Trophoblast cell (in vitro differentiated cells and primary cell): ENCODE measurements around the gene RAB13.

Source experiments
- DNase-seq, 2 donors: peaks; one replicate each; pipeline ENCODE4 v3.0.0-alpha.2; 2016
- H2AFZ ChIP-seq: 2 replicates; pipeline ENCODE4 v1.6.1; 2013; ENCODE audit warnings: low read length, moderate library complexity, mild to moderate bottlenecking; ENCODE audit not compliant: insufficient read depth, poor library complexity
- H2AK5ac ChIP-seq: 2 replicates; pipeline ENCODE4 v1.6.1; 2013; ENCODE audit warnings: mild to moderate bottlenecking, low read length
- H2BK120ac ChIP-seq: 2 replicates; pipeline ENCODE4 v1.6.1; 2013; ENCODE audit warnings: low read length, mild to moderate bottlenecking, moderate library complexity; ENCODE audit not compliant: insufficient read depth, poor library complexity
- H2BK12ac ChIP-seq: 2 replicates; pipeline ENCODE4 v1.6.1; 2013; ENCODE audit warnings: mild to moderate bottlenecking, low read length, moderate library complexity
- H2BK5ac ChIP-seq: 2 replicates; pipeline ENCODE4 v1.6.1; 2013; ENCODE audit warnings: low read length, low read depth, moderate library complexity, mild to moderate bottlenecking; ENCODE audit not compliant: poor library complexity
- H3K14ac ChIP-seq: 2 replicates; pipeline ENCODE4 v1.6.1; 2013; ENCODE audit warnings: mild to moderate bottlenecking, low read length
- H3K18ac ChIP-seq: 2 replicates; pipeline ENCODE4 v1.6.1; 2013; ENCODE audit warnings: mild to moderate bottlenecking, low read length
- H3K23ac ChIP-seq: 2 replicates; pipeline ENCODE4 v1.6.1; 2013; ENCODE audit warnings: low read length
- H3K27ac ChIP-seq: 2 replicates; pipeline ENCODE4 v1.5.1; 2013; ENCODE audit warnings: low read depth, mild to moderate bottlenecking, inconsistent platforms, low read length, moderate library complexity
- H3K27me3 ChIP-seq: 2 replicates; pipeline ENCODE4 v1.6.1; 2013; ENCODE audit warnings: inconsistent platforms, mild to moderate bottlenecking, low read length, moderate library complexity; ENCODE audit not compliant: insufficient read depth
- H3K36me3 ChIP-seq, 2 experiments: 1 replicate in 1 of 2; 2 replicates in 1 of 2; pipeline ENCODE4 v1.6.1; 2013; ENCODE audit warnings: low read length in 2 of 2, mild to moderate bottlenecking in 2 of 2, moderate library complexity in 1 of 2; ENCODE audit not compliant: insufficient read depth in 2 of 2, control insufficient read depth in 1 of 2
- H3K4ac ChIP-seq: 2 replicates; pipeline ENCODE4 v1.6.1; 2013; ENCODE audit warnings: low read depth, mild to moderate bottlenecking, low read length, moderate library complexity
- H3K4me1 ChIP-seq, 2 experiments: 1 replicate in 1 of 2; 2 replicates in 1 of 2; pipeline ENCODE4 v1.6.1; 2013; ENCODE audit warnings: low read length in 2 of 2, mild to moderate bottlenecking in 2 of 2, moderate library complexity in 1 of 2; ENCODE audit not compliant: insufficient read depth in 2 of 2, control insufficient read depth in 1 of 2
- H3K4me2 ChIP-seq: 2 replicates; pipeline ENCODE4 v1.6.1; 2013; ENCODE audit warnings: inconsistent platforms, mild to moderate bottlenecking, low read length, moderate library complexity
- H3K4me3 ChIP-seq: 2 replicates; pipeline ENCODE4 v1.5.1; 2013; ENCODE audit warnings: mild to moderate bottlenecking, low read depth, low read length, inconsistent platforms
- H3K79me1 ChIP-seq: one replicate; pipeline ENCODE4 v1.6.1; 2013; ENCODE audit warnings: low read length
- H3K79me2 ChIP-seq: 2 replicates; pipeline ENCODE4 v1.6.1; 2013; ENCODE audit warnings: low read length, mild to moderate bottlenecking; ENCODE audit not compliant: control insufficient read depth, insufficient read depth, poor library complexity
- H3K9ac ChIP-seq: 2 replicates; pipeline ENCODE4 v1.6.1; 2013; ENCODE audit warnings: mild to moderate bottlenecking, low read length
- H3K9me3 ChIP-seq: 2 replicates; pipeline ENCODE4 v1.6.1; 2013; ENCODE audit warnings: low read depth, mild to moderate bottlenecking, control low read depth, inconsistent platforms, low read length; ENCODE audit not compliant: insufficient read depth
- H4K12ac ChIP-seq: 2 replicates; pipeline ENCODE4 v1.6.1; 2013; ENCODE audit warnings: low read depth, mild to moderate bottlenecking, low read length, moderate library complexity
- H4K8ac ChIP-seq: 2 replicates; pipeline ENCODE4 v1.6.1; 2013; ENCODE audit warnings: low read depth, mild to moderate bottlenecking, low read length, moderate library complexity
- H4K91ac ChIP-seq: one replicate; pipeline ENCODE4 v1.6.1; 2013; ENCODE audit warnings: low read depth, mild to moderate bottlenecking, low read length, moderate library complexity
- WGBS: extraction: QIAGEN DNeasy Blood & Tissue Kit; methylation state at CpG from one replicate; pipeline ENCODE4 v1.1.7; 2013; ENCODE audit warnings: missing lambda C conversion rate; ENCODE audit not compliant: insufficient read length, insufficient coverage; ENCODE audit errors: extremely low coverage; 5-methylcytosine and 5-hydroxymethylcytosine counted together

RAB13 gene

GRCh38 chr1:153991806-153992205 lies 5.7 kb upstream of the RAB13 start:
- no peak for DNase-seq
- Histone ChIP-seq H3K18ac (no peak overlapping the region), H2BK120ac (no peak overlapping the region), H3K27me3 (no peaks in the 10 kb centered on the region), H3K23ac (no peak overlapping the region), H2AFZ (no peak overlapping the region), H2BK5ac (no peak overlapping the region), H2AK5ac (no peak overlapping the region), H3K27ac (no peak overlapping the region), H4K12ac (no peak overlapping the region), H3K4me2 (peak overlapping the region; percentile 38), H2BK12ac (no peak overlapping the region), H3K9ac (no peak overlapping the region), H3K4ac (no peak overlapping the region), H3K79me2 (peaks cover 5% of the 10 kb centered on the region), H3K79me1 (peaks cover 3% of the 10 kb centered on the region), H4K91ac (no peak overlapping the region), H3K9me3 (no peaks in the 10 kb centered on the region), H3K36me3 (peaks cover 15 to 19% of the 10 kb centered on the region in 2 experiments), H3K4me3 (no peak overlapping the region), H3K14ac (no peak overlapping the region), H4K8ac (no peak overlapping the region), H3K4me1 (no peaks in the 10 kb centered on the region)
- WGBS, result no CpG with 5 or more reads among the region's 2 CpGs

GRCh38 chr1:153991151-153991630 lies 5.1 kb upstream of the RAB13 start:
- no peak overlapping the region for H3K18ac ChIP-seq
- no peak overlapping the region for H2BK5ac ChIP-seq
- no peaks in the 10 kb centered on the region for H3K9me3 ChIP-seq
- H3K9ac ChIP-seq, result peak overlapping the region; percentile 89
- no CpG with 5 or more reads among the region's 9 CpGs for WGBS
- no peak overlapping the region for H2AFZ ChIP-seq
- peak overlapping the region; percentile 81 for H4K91ac ChIP-seq
- H3K79me2 ChIP-seq, result peaks cover 5% of the 10 kb centered on the region
- H3K14ac ChIP-seq, result peak overlapping the region; percentile 69
- peaks cover 15 to 19% of the 10 kb centered on the region in 2 experiments for H3K36me3 ChIP-seq
- no peaks in the 10 kb centered on the region for H3K4me1 ChIP-seq
- H4K12ac ChIP-seq, result no peak overlapping the region
- no peak overlapping the region for H3K27ac ChIP-seq
- peak overlapping the region; percentile 46 for H3K4ac ChIP-seq
- H2BK12ac ChIP-seq, result no peak overlapping the region
- no peak overlapping the region for H2BK120ac ChIP-seq
- no peaks in the 10 kb centered on the region for H3K27me3 ChIP-seq
- H2AK5ac ChIP-seq, result no peak overlapping the region
- H3K23ac ChIP-seq, result no peak overlapping the region
- peak overlapping the region; percentile 90 for H4K8ac ChIP-seq
- peak in 1 of 2 donors; percentile 33 for DNase-seq
- H3K4me2 ChIP-seq, result peak overlapping the region; percentile 74
- peak overlapping the region; percentile 85 for H3K4me3 ChIP-seq
- peaks cover 5% of the 10 kb centered on the region for H3K79me1 ChIP-seq

- H3K4me3 ChIP-seq, result peak within 1 kb of the TSS; percentile 85
- peak within 1 kb of the TSS; percentile 69 for H2BK5ac ChIP-seq
- peaks cover 9% of the 10 kb centered on the region for H3K79me1 ChIP-seq
- no peak within 1 kb of the TSS for H2BK12ac ChIP-seq
- peak within 1 kb of the TSS; percentile 90 for H4K8ac ChIP-seq
- H3K4ac ChIP-seq, result peak within 1 kb of the TSS; percentile 46
- peak within 1 kb of the TSS; percentile 34 for H3K27ac ChIP-seq
- no CpG with 5 or more reads among the region's 36 CpGs for WGBS
- peaks cover 14 to 19% of the 10 kb centered on the region in 2 experiments for H3K36me3 ChIP-seq
- H3K18ac ChIP-seq, result peak within 1 kb of the TSS; percentile 60
- peak within 1 kb of the TSS; percentile 48 for H2AFZ ChIP-seq
- H3K27me3 ChIP-seq, result no peaks in the 10 kb centered on the region
- H3K23ac ChIP-seq, result no peak within 1 kb of the TSS
- H2BK120ac ChIP-seq, result peak within 1 kb of the TSS; percentile 28
- H3K79me2 ChIP-seq, result peaks cover 8% of the 10 kb centered on the region
- DNase-seq, result peak; percentile 94 to 100
- H4K12ac ChIP-seq, result peak within 1 kb of the TSS; percentile 67
- peak within 1 kb of the TSS; percentile 69 for H3K14ac ChIP-seq
- H3K4me1 ChIP-seq, result no peaks in the 10 kb centered on the region
- peak within 1 kb of the TSS; percentile 81 for H4K91ac ChIP-seq
- H3K9me3 ChIP-seq, result no peaks in the 10 kb centered on the region
- H2AK5ac ChIP-seq, result peak within 1 kb of the TSS; percentile 12
- peak within 1 kb of the TSS; percentile 89 for H3K9ac ChIP-seq
- H3K4me2 ChIP-seq, result peak within 1 kb of the TSS; percentile 74
Measured at GRCh38 chr1:153990468-153991150, 4.5 kb upstream of the RAB13 start, which contains the start of gene RPS27. Gene RPS27 (plus strand): TSS chr1:153990762. CDS start chr1:153990797, 35 bp downstream.

GRCh38 chr1:153987621-153988020 lies 1.5 kb upstream of the RAB13 start:
- peaks cover 12% of the 10 kb centered on the region for H3K79me2 ChIP-seq
- no peak overlapping the region for H2BK5ac ChIP-seq
- H4K8ac ChIP-seq, result no peak overlapping the region
- WGBS, result no CpG with 5 or more reads among the region's 8 CpGs
- H2AK5ac ChIP-seq, result no peak overlapping the region
- no peak overlapping the region for H4K91ac ChIP-seq
- H4K12ac ChIP-seq, result no peak overlapping the region
- H3K27ac ChIP-seq, result no peak overlapping the region
- H3K18ac ChIP-seq, result no peak overlapping the region
- H3K14ac ChIP-seq, result no peak overlapping the region
- no peaks in the 10 kb centered on the region for H3K9me3 ChIP-seq
- no peak overlapping the region for H3K9ac ChIP-seq
- H2BK12ac ChIP-seq, result no peak overlapping the region
- peak in 1 of 2 donors; percentile 10 for DNase-seq
- peaks cover 3 to 4% of the 10 kb centered on the region in 2 experiments for H3K4me1 ChIP-seq
- H3K4me3 ChIP-seq, result no peak overlapping the region
- peaks cover 12% of the 10 kb centered on the region for H3K79me1 ChIP-seq
- H3K23ac ChIP-seq, result no peak overlapping the region
- no peak overlapping the region for H3K4ac ChIP-seq
- H2AFZ ChIP-seq, result no peak overlapping the region
- no peak overlapping the region for H2BK120ac ChIP-seq
- H3K27me3 ChIP-seq, result no peaks in the 10 kb centered on the region
- H3K36me3 ChIP-seq, result peaks cover 3 to 12% of the 10 kb centered on the region in 2 experiments
- no peak overlapping the region for H3K4me2 ChIP-seq
